HG03060 (cell line): ENCODE results near the gene SCGN.

ENCODE experiments used
- ATAC-seq: cut with Tn5 transposase; IDR thresholded peaks from one replicate; pipeline ENCODE4 v1.9.1; 2021; ENCODE audit warnings: low read depth, moderate number of reproducible peaks; ENCODE audit not compliant: unreplicated experiment

SCGN gene

GRCh38 chr6:25652007-25652515 lies at the start of gene SCGN:
SCGN (plus strand) TSS chr6:25652215; CDS start chr6:25652404, 189 bp downstream.
- no peak for ATAC-seq

GRCh38 chr6:25602674-25602982 lies 49.4 kb upstream of the SCGN start:
- no peak for ATAC-seq

DNA sequence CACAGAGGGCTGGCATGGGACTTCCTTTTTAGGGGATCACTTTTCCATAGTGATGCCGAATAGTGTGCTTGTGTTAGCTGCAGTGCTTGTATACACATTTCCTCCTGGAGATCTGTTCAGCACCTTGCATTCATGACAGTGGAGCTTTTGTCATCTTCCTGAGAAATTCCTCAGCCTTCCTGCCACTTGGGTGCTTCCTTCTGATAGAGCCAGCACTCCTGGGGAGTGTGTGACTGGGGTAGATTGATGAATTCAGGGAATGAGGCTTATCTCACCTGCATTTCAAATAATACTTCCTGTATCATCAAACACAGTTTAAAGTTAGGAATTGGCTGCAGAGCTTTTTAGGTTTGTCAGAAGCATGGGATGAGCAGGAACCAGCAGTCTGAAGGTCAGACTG lies 48.8 kb upstream of the SCGN start:
- ATAC-seq: no peak

DNA sequence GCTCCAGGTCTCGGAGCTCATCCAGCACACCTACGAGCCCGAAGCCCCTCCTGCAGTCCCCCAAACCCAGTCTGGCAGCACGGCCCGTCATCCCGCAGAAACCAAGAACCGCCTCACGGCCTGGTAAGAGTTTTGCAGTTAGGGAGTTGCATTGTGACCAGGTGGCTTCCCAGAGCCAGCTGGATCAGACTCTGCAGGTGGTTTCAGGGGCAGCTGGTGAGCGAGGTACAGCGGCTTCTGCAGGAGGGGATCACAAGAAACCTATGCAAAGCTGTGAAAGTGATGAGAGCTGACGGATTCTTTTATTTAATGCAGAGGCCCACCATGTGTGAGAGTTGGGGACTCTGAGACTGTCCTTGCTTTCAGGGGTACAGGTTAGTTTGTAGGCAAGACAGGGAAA lies 45.9 kb upstream of the SCGN start:
- ATAC-seq: no peak

GRCh38 chr6:25608558-25609174 lies 43.3 kb upstream of the SCGN start:
- ATAC-seq: no peak

GRCh38 chr6:25612666-25613065 lies 39.3 kb upstream of the SCGN start:
- ATAC-seq: no peak

GRCh38 chr6:25613415-25613814 lies 38.6 kb upstream of the SCGN start:
- no peak for ATAC-seq

DNA sequence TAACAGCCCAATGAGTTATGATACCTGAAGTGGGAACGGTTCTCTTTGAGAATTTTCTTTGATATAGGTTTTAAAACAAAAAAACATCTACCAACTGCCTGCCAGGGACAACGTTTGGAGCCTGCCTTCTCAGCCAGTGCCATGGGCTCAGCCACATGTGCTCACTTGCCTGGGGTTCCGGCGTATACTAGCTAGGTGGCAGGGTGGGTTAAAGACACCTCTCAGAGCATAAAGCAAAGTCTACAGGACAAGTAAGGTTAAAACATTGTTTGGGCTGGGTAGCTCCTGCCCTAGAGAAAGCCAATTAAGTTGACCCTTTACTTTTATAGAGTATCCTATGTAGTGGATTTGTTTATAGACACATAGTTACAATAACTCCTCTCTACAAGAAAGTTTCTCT lies 38.0 kb upstream of the SCGN start:
- ATAC-seq: no peak

- no peak for ATAC-seq
These were observed 36.5 kb upstream of the SCGN start for GRCh38 chr6:25615471-25615870.

DNA sequence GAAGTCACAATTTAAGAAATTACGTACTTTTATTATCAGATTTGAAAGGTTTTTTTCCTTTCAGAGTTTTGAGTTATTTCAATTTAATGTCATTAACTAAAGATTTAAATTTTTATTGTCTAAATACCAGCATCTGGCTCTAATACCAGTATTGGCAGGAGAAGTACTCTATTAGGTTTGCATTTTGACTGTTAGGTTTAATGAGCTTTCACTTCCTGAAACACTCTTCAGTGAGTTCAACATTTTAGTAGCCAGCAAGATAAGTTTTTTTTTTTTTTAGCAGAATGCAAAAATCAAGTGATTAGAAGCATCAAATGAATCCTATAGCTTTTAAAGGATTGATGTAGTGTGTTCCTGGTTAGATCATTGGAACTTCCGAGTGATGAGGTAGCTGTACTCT lies 34.0 kb upstream of the SCGN start:
- no peak for ATAC-seq

DNA sequence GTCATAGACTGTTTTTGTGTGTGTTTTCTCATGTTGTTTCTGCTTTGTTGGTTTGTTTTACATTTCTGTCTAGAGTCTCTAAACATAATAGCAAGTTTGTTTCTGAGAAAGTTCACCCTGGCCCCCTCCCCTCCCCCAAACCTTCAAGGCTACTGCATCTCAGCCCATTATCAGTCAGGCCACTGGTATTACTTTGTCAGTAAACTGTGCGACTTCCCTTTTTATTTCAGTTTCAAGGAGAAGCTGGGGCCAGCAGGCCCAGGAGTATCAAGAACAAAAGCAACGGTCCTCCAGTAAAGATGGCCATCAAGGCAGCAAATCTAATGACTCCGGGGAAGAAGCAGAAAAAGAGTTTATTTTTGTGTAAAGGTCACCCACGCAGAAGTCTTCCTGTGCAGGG lies 32.8 kb upstream of the SCGN start:
- ATAC-seq: no peak

DNA sequence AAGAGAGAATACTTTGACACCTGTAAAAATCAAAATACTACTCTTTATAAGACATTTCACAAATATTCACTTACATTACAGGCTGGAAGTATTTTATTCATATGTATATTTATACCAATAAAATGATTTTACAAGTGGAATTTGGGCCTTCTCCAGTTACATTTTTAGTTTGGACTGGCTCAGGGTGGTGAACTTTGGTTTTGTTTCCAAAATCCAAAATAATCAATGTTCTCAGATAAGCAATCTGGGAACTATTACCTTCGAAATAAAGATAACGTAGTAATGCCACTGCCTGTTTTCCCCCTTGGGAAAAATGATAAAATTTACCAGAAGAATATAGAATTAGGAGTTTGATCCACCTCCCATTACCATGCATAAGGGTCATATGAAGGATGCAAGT lies 31.6 kb upstream of the SCGN start:
- ATAC-seq: no peak

DNA sequence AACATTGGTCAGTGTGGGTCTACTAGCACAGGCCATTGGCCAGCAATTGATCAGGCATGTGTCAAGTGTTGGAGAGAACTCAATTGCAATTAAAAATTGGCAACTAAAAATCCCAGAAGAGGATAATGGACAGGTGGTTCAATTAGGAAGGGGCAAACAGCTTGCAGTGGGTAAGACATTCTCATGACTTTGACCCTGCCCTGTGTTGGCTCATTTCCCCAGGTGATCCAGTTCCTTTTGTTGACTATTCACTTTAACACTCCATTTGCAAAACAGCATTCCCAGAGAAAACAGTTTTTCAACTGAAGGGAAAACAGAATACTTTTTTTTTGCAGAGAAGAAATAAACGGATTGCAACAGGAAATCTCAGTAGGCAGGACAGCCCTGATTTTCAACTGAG lies 28.9 kb upstream of the SCGN start:
- no peak for ATAC-seq

- no peak for ATAC-seq
These were observed 28.1 kb upstream of the SCGN start for GRCh38 chr6:25623879-25624278.

DNA sequence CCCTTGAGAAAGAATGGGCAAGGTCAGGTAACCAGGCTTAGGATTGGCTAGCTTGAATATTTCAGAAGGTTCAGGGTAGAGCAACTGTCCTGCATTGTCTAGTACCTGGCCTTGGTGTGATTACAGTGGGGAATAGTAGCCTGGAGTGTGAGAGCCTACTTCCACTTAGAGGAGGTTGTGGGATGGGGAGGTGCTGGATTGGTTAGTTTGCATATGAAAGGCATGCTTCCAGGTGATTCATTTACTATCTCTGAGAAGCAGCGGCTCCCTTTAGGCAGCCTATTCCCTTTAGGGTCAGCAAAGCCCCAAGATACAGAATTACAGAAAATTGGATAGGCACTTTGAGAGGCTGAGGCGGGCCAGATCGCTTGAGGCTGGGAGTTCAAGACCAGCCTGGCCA lies 25.0 kb upstream of the SCGN start:
- ATAC-seq: no peak

DNA sequence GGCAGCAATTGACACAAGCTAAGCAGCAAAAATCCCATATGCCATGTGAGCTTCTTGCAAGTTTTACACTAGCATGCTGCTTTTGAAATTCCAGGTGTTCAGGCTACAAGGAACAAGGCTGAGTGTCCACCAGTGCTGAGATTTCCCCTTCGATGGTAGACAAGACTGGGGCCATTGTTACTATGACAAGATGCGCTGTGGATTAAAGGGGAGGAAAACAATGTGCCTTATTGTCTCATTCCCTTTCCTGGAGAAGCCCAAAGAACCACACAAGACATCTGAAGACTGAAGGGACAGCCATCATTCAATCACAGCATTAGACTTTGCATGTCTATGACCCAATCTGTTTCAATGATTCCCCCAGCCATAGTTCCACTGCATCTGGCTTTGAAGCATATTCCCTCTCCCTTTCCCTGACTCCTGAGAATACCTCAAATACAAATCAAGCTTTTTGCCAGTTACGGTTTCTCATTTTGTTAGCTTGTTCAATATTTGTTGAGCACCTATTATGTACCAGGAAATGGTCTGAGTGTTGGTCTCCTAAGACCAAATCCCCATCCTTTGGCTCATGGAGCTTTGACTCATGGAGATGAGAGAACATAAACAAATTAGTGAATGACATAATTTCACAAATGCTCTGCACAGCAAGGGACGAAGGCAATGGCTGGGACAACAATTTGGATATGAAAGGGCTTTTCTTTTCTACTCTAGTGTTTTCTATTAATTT lies 23.4 kb upstream of the SCGN start:
- no peak for ATAC-seq

DNA sequence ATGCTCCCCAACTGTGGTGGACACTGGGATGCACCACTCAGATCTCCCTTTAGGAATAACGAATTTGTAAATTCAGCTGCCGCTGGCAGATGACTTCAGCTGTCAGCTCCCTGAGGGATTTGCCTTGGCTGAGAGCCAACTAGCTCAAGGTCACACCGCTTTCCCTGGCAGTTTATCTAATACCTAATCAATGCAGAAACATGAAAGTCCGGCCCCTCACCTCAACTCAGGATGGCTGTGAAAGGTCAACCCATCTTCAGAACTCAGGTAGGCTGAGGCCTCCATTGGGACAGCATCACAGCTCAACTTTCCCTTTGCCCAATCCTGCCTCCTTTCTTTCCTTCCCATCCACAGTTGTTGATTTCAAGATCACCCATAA lies 22.8 kb upstream of the SCGN start:
- ATAC-seq: no peak

- ATAC-seq: no peak
These were observed 21.3 kb upstream of the SCGN start for GRCh38 chr6:25630508-25631278.

GRCh38 chr6:25635886-25636317 lies 16.1 kb upstream of the SCGN start:
- no peak for ATAC-seq

DNA sequence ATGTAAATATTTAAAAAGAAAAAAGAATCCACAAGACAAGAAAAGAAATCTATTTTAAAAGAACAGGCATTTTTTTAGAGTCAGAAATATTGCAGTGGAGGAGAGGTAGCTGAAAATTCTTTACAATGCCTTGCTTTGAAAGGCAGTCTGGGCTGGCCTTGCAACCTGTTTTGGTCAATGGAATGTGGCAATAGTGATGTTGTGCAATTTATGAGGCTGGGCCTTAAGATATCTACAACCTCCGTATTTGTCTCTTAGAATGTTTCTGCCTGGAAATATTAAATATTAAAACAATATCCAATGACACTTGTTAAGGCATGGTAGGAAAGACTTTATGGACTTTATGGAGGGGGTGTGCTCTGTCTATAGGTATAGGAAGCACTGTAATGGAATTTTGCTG lies 14.8 kb upstream of the SCGN start:
- ATAC-seq: no peak

DNA sequence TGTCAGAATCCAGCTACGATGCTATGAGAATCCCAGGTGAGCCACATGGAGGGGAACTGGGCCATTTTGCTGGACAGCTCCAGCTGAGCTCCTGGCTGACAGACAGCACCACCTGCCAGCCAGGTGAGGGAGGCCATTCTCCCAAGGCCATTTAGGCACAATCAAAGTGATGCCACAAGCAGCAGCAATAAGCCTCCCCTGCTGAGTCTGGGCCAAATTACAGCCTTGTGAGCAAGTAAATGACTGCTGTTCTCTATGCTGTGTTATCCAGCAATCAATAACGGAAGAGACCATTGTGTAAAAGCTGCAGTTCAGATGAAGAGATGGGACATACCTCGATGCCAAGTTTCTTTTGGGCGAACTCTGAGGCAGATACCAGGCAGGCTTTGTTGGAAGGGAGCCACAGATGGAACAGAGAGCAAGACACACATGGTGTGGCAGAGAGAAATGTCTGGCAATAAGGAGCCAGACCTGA lies 14.0 kb upstream of the SCGN start:
- ATAC-seq: no peak

GRCh38 chr6:25639653-25640052 lies 12.4 kb upstream of the SCGN start:
- no peak for ATAC-seq
